HG03565 (cell line): ENCODE results near the gene AGXT2.

Source experiments
- ATAC-seq: cut with Tn5 transposase; IDR thresholded peaks from one replicate; pipeline ENCODE4 v1.9.1; 2021; ENCODE audit warnings: mild to moderate bottlenecking, moderate library complexity; ENCODE audit not compliant: unreplicated experiment

AGXT2 gene, protein sequence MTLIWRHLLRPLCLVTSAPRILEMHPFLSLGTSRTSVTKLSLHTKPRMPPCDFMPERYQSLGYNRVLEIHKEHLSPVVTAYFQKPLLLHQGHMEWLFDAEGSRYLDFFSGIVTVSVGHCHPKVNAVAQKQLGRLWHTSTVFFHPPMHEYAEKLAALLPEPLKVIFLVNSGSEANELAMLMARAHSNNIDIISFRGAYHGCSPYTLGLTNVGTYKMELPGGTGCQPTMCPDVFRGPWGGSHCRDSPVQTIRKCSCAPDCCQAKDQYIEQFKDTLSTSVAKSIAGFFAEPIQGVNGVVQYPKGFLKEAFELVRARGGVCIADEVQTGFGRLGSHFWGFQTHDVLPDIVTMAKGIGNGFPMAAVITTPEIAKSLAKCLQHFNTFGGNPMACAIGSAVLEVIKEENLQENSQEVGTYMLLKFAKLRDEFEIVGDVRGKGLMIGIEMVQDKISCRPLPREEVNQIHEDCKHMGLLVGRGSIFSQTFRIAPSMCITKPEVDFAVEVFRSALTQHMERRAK

GRCh38 chr5:35047785-35048404 lies at the start of gene AGXT2:
TSS of gene AGXT2 (minus strand) at chr5:35047949. CDS start at chr5:35047892, 57 bp downstream.
- no peak for ATAC-seq

DNA sequence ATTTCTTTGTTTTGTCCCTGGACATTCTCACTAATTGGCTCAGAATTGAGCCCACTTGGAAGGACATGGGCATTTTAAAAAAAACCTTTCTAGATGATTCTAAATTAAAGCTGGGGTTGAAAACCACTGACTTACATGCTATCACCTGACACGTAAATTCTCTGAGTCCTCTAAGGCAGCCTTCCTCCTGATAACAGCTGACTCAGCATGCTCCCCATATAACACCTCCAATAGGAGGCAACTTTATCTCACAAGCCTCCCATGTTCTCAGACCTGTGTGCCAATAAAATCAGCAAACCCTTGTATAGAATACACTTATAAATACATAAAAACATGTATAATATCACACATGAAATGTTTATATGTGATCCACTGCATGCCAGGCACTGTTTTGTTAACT lies 49.2 kb upstream of the AGXT2 start:
- ATAC-seq = no peak

GRCh38 chr5:35096216-35096615 lies 48.5 kb upstream of the AGXT2 start:
- ATAC-seq = no peak

GRCh38 chr5:35095366-35095765 lies 47.6 kb upstream of the AGXT2 start:
- no peak for ATAC-seq

- no peak for ATAC-seq
Measured at GRCh38 chr5:35094948-35095347, 47.2 kb upstream of the AGXT2 start.

DNA sequence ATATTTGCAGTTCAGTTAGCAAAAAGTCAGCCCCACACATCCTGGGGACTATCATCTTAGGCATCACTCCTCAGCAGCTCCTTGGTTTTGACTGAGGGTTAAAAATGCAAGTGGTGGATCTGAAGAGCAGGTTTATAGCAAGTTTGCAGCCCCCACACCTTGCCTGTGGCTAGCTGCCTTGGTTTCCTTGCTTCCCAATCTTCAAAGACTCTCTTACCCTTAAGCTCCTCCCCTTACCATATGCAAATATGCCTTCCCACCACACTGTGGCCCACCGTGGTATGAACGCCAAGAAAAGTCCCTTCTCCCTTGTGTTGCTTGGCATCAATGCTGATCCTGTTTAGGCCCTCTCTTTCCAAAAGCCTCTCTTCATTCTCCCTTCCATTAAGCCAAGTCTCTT lies 45.0 kb upstream of the AGXT2 start:
- no peak for ATAC-seq

GRCh38 chr5:35091704-35092103 lies 44.0 kb upstream of the AGXT2 start:
- ATAC-seq = no peak

- ATAC-seq = no peak
Measured at GRCh38 chr5:35089334-35090314, 41.9 kb upstream of the AGXT2 start.

DNA sequence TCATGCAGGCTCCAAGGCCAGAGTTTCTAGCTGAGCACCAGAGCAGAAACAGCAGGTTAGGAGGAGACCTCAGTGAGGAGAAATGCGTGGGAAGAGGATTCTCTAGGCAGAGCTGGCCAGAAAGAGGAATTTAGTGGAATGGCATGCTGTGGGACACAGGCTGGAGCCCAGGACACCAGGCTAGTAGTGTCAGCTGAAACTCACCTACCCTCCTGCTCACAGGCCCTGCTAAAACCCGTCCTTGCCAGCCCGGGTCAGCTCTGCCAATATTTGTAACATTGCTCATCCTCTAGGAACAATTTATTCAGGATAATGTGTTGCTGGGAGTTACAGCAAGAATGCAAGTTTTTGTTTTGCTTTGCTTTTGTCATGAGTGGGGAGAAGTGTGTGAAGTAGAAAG lies 40.2 kb upstream of the AGXT2 start:
- no peak for ATAC-seq

- ATAC-seq = no peak
Measured at GRCh38 chr5:35083150-35083549, 35.4 kb upstream of the AGXT2 start.

- no peak for ATAC-seq
Measured at GRCh38 chr5:35082530-35082929, 34.8 kb upstream of the AGXT2 start.

GRCh38 chr5:35081134-35081533 lies 33.4 kb upstream of the AGXT2 start:
- ATAC-seq = no peak

DNA sequence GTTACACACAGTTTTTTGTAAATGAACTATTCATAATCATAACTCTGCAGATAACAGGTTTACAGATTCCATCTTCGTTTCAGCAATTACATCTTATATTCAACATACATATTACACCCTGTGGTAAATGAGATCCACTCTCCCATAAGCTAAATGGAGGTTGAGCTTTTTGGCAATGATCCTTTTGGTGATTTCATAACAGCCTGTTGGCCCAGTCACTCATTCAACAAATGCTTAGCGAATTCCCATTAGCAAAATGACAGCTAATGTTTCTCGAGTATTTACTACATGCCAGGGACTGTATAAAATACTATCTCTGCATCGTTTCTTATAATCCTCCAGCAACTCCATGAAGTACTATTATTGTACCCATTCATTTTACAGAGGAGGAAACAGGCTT lies 25.4 kb upstream of the AGXT2 start:
- ATAC-seq = no peak

DNA sequence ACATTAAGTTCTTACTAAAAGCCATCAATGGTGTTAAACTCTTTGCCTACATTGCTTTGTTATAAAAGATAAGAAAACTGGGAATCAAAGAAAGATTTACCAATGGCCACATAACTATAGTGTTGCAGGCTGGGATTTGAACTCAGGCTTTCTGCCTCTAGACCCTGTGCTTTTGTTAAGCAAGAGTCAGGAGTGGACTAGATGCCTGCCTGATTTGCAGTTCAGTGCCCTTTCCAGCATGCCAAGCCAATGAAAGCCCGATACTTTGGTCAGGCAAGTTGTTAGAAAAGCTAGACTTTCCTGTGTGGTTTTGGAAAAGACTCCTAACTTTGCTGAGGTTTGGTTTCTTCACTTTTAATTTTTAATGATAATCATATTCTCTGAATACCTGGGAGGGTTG lies 21.4 kb upstream of the AGXT2 start:
- no peak for ATAC-seq

GRCh38 chr5:35067985-35068384 lies 20.2 kb upstream of the AGXT2 start:
- no peak for ATAC-seq

GRCh38 chr5:35066260-35066795 lies 18.6 kb upstream of the AGXT2 start:
- ATAC-seq = no peak

- ATAC-seq = no peak
Measured at GRCh38 chr5:35063414-35063813, 15.7 kb upstream of the AGXT2 start.

DNA sequence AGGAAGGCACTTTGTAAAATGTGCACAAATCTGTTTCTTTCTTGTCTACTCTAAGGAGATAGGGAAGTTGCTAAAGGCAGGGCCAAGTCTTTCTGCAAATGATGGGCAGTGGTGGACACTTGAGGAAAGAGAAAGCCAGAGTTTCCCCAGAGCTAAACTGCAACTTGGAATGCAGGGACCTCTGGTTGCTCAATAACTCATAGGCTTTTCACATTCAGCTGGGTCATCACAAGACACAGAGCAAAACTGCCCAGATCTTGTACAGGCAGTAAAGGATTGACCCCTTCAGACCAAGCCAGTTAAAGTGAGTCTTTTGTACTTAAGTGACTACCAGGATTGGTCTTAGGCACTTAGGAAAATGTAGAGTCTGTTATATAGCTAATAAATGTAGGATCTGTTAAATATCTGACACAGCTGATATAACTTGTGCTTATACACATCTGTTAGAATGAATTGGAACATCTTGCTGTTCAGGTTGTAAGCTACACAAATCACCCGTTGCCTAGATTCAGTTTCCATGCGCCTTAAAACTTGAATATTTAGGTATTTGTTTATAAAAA lies 13.5 kb upstream of the AGXT2 start:
- no peak for ATAC-seq

GRCh38 chr5:35060236-35060635 lies 12.5 kb upstream of the AGXT2 start:
- ATAC-seq = no peak

DNA sequence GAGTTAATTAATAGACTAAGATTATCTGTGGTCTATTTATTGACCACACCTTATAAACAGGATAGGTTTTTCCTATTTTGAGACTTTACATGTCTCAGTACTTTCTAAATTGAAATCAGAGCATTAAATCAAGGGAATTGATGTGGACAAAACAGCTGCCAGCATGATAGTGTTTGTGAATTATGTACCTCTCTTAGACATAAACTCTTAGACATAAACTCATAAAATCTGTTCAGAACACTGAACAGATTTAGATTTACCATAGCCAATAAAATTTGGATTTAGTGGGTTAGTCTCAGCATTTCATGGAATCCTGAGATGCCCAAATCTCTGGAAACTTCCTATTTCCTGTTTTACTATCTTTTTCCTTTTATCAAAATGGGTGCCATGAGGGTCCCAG lies 11.5 kb upstream of the AGXT2 start:
- ATAC-seq = no peak

DNA sequence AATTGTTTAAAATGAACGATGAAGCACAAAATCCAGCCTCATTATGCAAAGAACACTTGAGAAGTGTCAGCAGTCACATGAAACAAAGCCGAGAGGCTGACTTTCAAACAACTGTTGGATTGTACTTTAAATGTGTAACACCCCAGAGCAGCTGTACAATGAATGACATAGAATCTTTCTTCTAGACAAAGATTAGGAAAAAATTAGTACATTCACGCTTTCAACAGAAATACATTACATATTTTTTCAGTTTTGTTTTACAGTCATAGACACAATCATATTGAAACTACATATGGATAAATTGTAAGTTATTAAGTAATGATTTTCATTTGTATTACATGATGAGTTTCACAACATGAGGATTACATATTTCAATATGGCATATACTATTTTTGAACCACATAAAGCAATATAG lies 10.6 kb upstream of the AGXT2 start:
- ATAC-seq = peak; percentile 87
